Parathyroid adenoma (tissue), 2 donors: ENCODE measurements around the gene FRMD4A.
"Not testable (repeated sequence)": the region's sequence is repeated elsewhere in the genome, so short reads cannot be mapped to it uniquely, and the experiment has no call there.

ENCODE experiments used
- H2AFZ ChIP-seq: fragments of 300-600 bp; sonication (generic); one replicate; pipeline ENCODE4 v1.7.0; 2017; ENCODE audit warnings: antibody characterized with exemption, mild to moderate bottlenecking
- H3K27ac ChIP-seq: fragments of 300-600 bp; sonication (generic); one replicate; pipeline ENCODE4 v1.7.0; 2017
- H3K27me3 ChIP-seq: fragments of 300-600 bp; sonication (generic); one replicate; pipeline ENCODE4 v1.7.0; 2017; ENCODE audit warnings: low read length; ENCODE audit not compliant: control insufficient read depth, insufficient read depth
- H3K36me3 ChIP-seq: fragments of 300-600 bp; sonication (generic); one replicate; pipeline ENCODE4 v1.7.0; 2017; ENCODE audit warnings: low read length; ENCODE audit not compliant: control insufficient read depth, insufficient read depth
- H3K4me1 ChIP-seq: fragments of 300-600 bp; sonication (generic); one replicate; pipeline ENCODE4 v1.7.0; 2017; ENCODE audit warnings: control low read depth
- H3K4me2 ChIP-seq: fragments of 300-600 bp; sonication (generic); one replicate; pipeline ENCODE4 v1.7.0; 2017; ENCODE audit warnings: low read length
- H3K4me3 ChIP-seq: fragments of 300-600 bp; sonication (generic); one replicate; pipeline ENCODE4 v1.7.0; 2017; ENCODE audit warnings: low read depth, low read length
- H3K79me2 ChIP-seq: fragments of 300-600 bp; sonication (generic); one replicate; pipeline ENCODE4 v1.7.0; 2017; ENCODE audit warnings: control low read depth
- H3K9ac ChIP-seq: fragments of 300-600 bp; sonication (generic); one replicate; pipeline ENCODE4 v1.7.0; 2017; ENCODE audit warnings: mild to moderate bottlenecking
- H3K9me3 ChIP-seq: fragments of 300-600 bp; sonication (generic); one replicate; pipeline ENCODE4 v1.7.0; 2017; ENCODE audit warnings: low read length; ENCODE audit not compliant: control insufficient read depth
- CTCF ChIP-seq: fragments of 300-600 bp; sonication (generic); IDR thresholded peaks from one replicate; pipeline ENCODE4 v1.7.0; 2017; ENCODE audit warnings: antibody characterized with exemption, mild to moderate bottlenecking
- donor health status: primary hyperparathyroidism.

FRMD4A gene

DNA sequence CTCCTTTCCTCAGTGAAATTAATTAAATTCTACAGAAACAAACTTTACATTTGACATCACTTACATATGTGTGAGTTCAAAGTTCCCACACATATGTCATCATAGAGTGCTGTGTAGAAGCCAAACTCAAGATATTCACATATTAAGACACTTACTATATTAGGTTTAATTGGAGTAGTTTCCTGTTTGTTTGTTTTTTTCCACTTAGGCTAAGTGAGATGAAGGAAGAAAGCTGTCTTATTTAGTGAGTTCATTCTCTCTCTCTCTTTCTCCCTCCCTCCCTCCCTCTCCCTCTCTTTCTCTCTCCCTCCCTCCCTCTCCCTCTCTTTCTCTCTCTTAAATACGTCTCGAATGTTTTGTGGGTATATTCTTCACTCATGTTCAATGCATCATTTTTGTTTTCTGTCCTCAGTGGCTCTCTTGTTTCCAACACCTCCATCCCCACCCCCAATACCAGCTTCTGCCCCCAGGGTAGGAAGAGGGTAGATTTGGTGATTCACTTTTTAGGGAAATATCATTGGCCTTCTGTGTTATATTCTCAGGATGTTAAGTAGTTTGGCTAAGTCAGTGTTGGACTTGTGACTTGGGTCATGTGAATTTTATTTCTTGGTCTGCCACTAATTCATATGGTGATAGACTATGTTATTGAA is 262.0 kb downstream of the FRMD4A start:
- Histone ChIP-seq H3K9ac (no peak overlapping the region), H3K27ac (no peak overlapping the region), H3K27me3 (no peaks in the 10 kb centered on the region), H3K79me2 (no peaks in the 10 kb centered on the region), H3K9me3 (no peaks in the 10 kb centered on the region), H3K4me2 (no peak overlapping the region), H3K36me3 (no peaks in the 10 kb centered on the region), H3K4me3 (no peak overlapping the region), H3K4me1 (no peaks in the 10 kb centered on the region), H2AFZ (no peak overlapping the region)
- TF ChIP-seq CTCF, result no peak

GRCh38 chr10:14067638-14068037 is 263.1 kb downstream of the FRMD4A start:
- H3K79me2 ChIP-seq, H3K9me3 ChIP-seq, H3K27ac ChIP-seq, H3K27me3 ChIP-seq, H2AFZ ChIP-seq, H3K4me1 ChIP-seq, H3K36me3 ChIP-seq, H3K4me2 ChIP-seq, H3K4me3 ChIP-seq, H3K9ac ChIP-seq: not testable (repeated sequence)

- Histone ChIP-seq H3K9ac (no peak overlapping the region), H3K27ac (no peak overlapping the region), H3K27me3 (no peaks in the 10 kb centered on the region), H2AFZ (no peak overlapping the region), H3K79me2 (no peaks in the 10 kb centered on the region), H3K9me3 (no peaks in the 10 kb centered on the region), H3K36me3 (no peaks in the 10 kb centered on the region), H3K4me3 (no peak overlapping the region), H3K4me2 (no peak overlapping the region), H3K4me1 (no peaks in the 10 kb centered on the region)
- TF ChIP-seq CTCF, result no peak
These were observed 264.6 kb downstream of the FRMD4A start for GRCh38 chr10:14066106-14066505.

GRCh38 chr10:14063531-14064285 is 267.0 kb downstream of the FRMD4A start:
- no peaks in the 10 kb centered on the region for H3K27me3 ChIP-seq
- H3K4me1 ChIP-seq, result no peaks in the 10 kb centered on the region
- H3K4me3 ChIP-seq, result no peak overlapping the region
- no peaks in the 10 kb centered on the region for H3K9me3 ChIP-seq
- no peak for TF ChIP-seq CTCF
- no peak overlapping the region for H3K9ac ChIP-seq
- no peak overlapping the region for H2AFZ ChIP-seq
- H3K4me2 ChIP-seq, result no peak overlapping the region
- H3K27ac ChIP-seq, result no peak overlapping the region
- H3K36me3 ChIP-seq, result no peaks in the 10 kb centered on the region
- no peaks in the 10 kb centered on the region for H3K79me2 ChIP-seq

DNA sequence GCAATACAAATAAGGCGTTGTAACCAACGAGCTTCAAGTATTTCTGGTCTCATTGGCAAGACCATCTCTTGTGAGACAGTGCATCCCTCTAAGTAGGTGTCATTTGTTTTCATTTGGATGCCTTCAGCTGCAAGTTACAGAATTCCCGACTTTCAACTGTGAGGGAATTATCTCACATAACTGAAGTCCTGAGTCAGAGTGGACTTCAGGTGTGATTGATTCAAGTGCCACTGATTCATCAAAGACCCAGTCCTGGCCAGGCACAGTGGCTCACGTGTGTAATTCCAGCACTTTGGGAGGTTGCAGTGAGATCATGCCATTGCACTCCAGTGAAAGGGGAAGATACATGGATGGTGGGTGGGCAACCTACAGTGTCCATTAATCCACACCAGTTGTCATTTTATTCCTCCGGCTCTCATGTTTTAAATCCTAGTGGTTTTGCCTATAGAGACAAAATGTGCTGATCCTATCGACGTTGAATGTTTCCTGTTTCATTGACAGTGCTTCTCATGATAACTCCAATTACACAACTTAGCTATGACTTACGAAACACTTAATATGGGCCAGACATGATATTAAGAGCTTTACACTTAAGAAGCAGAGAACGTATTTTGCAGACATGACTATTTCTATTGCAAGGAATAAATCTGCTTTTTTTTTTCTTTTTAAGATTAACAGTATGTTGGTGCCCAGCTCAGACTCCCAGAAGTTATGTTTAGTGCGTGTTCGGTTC is 268.0 kb downstream of the FRMD4A start:
- Histone ChIP-seq H2AFZ (no peak overlapping the region), H3K36me3 (no peaks in the 10 kb centered on the region), H3K79me2 (no peaks in the 10 kb centered on the region), H3K9me3 (no peaks in the 10 kb centered on the region), H3K4me2 (no peak overlapping the region), H3K27ac (no peak overlapping the region), H3K4me1 (no peaks in the 10 kb centered on the region), H3K27me3 (no peaks in the 10 kb centered on the region), H3K4me3 (no peak overlapping the region), H3K9ac (no peak overlapping the region)
- TF ChIP-seq CTCF, result no peak
